Uterus (tissue), 2 donors: ENCODE data around the gene CYBC1.

Experiments
- CTCF ChIP-seq, 4 experiments: fragments of 200-600 bp in 2 of 4; fragments of 450-650 bp in 2 of 4; sonication (generic) in 2 of 4; IDR thresholded peaks; one replicate each; pipeline ENCODE4 v1.5.1; 2016 to 2019; ENCODE audit warnings: antibody characterized with exemption in 4 of 4, mild to moderate bottlenecking in 2 of 4, moderate library complexity in 1 of 4
- POLR2A ChIP-seq, 2 donors: fragments of 450-650 bp; IDR thresholded peaks; one replicate each; pipeline ENCODE4 v1.6.1; 2016; ENCODE audit warnings: antibody characterized with exemption in 2 of 2, mild to moderate bottlenecking in 1 of 2, moderate library complexity in 1 of 2

DNA sequence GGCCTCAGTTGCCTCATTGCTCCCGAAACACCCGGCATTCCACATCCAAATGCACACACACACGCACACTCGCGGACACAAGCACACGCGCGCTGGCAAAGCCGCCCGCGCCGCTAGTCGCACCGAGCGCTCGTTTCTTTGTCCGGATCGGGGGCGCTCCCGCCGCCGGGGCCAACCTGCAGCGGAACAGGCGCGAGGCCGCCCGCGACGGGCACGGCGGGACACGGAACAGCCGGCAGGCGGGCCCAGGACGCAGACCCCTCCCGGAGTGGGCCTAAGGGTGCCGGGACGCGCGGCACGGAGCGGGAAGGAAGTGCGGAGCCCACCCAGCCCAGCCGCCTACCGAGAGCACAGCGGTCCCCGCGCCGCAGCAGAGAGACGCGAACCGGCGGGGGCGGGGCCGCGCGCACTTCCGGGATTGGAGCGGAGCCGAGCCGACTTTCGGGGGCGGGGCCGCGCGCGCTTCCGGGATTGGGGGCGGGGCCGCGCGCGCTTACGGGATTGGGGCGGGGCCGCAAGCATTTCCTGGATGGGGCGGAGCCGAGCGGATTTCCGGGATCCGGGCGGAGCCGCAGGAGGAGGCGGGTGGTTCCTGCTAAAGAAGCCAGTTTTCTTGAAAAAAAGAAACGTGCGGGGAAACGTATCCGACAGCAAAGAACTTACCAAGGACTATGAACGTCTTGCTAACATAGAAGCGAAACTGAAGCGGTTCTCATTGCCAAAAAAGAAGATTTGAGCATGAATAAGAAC, at the start of gene CYBC1:
- TF ChIP-seq CTCF (IDR thresholded peaks at IDR 0.05) (peak in 1 of 4 experiments; percentile 31), POLR2A (IDR thresholded peaks at IDR 0.05) (peak; percentile 58 to 78)
